ENCODE results near the gene SLC9A8. TPM values are rescaled to one million over a fixed set of nuclear protein-coding genes. Genes with fewer than 3 reads are reported as not detected.

SLC9A8 gene
- total RNA-seq, 2 experiments from 2014 or later, result 9.4 to 11.3 TPM

DNA sequence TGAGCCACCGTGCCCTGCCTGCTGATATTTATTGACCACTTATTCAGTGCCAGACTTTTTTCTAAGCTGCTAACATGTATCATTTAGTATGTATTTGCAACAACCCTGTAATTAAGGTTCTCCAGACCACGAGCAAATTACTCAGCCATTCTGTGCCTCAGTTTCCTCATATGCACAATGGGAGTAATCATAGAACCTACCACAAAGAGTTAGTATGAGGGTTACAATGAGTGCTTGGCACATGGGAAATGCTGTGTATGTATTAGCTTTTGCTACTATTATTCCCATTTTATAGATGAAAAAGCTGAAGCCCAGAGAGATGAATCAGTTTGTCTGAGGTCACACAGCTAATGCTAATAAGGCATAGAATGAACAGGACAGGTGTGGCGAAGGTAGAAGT, 20.0 kb upstream of the SLC9A8 start:
- POLR2A ChIA-PET, result no interaction called here
- no peak for TF ChIP-seq CTCF (IDR thresholded peaks at IDR 0.05)
- no peak overlapping the region for H3K4me3 Mint-ChIP-seq
- H3K36me3 Mint-ChIP-seq (ENCODE audit: low read depth), result no peaks in the 10 kb centered on the region
- no peaks in the 10 kb centered on the region for H3K9me3 Mint-ChIP-seq
- intact Hi-C loops (cut with micrococcal nuclease), result no loop called here
- no peak overlapping the region for H3K27ac Mint-ChIP-seq
- CTCF ChIA-PET, result no interaction called here
- H3K4me1 Mint-ChIP-seq (ENCODE audit: low read depth), result peaks cover 8% of the 10 kb centered on the region
- H3K27me3 Mint-ChIP-seq, result peaks cover 12% of the 10 kb centered on the region
- ATAC-seq (no peak), DNase-seq (no peak)

DNA sequence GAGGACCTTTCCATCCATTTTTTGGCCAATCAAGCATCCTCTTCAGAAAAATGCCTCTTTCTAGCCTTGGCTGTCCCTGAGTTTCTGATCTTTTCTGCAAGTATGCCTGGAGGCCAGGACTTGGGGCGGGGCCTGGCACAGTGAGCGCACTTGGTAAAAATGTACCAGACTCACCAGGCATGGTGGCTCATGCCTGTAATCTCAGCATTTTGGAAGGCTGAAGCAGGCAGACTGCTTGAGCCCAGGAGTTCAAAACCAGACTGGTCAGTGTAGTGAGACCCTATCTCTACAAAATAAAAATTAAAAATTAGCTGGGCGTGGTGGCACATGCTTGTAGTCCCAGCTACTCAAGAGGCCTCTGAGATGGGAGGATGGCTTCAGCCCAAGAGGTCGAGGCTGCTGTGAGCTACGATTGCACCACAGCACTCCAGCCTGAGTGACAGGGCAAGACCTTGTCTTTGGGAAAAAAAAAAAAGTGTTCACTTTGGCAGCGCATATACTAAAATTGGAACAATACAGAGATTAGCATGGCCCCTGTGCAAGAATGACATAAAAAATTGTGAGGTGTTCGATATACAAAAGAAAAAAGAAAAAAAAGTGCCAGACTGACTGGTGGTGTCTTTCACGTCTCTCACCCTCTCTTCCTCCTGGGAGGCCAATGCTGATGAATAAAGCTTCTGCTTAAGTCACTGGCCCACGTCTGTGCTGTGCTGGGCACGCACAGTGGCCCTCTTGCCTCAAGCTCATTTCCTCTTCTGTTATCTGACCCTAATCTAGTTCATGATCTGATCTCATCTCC, 18.1 kb upstream of the SLC9A8 start:
- ATAC-seq (peak; percentile 79), DNase-seq (no peak)
- no peaks in the 10 kb centered on the region for H3K36me3 Mint-ChIP-seq (ENCODE audit: low read depth)
- ChIA-PET CTCF (interaction anchor here (1.1 kb wide), 1 partner anchor 52 kb away, joined by 4 read pairs; no protein-coding TSS in a partner anchor), POLR2A (no interaction called here)
- H3K4me3 Mint-ChIP-seq, result no peak overlapping the region
- intact Hi-C loops (cut with micrococcal nuclease), result no loop called here
- peaks cover 9% of the 10 kb centered on the region for H3K4me1 Mint-ChIP-seq (ENCODE audit: low read depth)
- no peak for TF ChIP-seq CTCF (IDR thresholded peaks at IDR 0.05)
- H3K9me3 Mint-ChIP-seq, result no peaks in the 10 kb centered on the region
- H3K27ac Mint-ChIP-seq, result no peak overlapping the region
- H3K27me3 Mint-ChIP-seq, result peaks cover 15% of the 10 kb centered on the region

- POLR2A ChIA-PET, result no interaction called here
- Mint-ChIP-seq H3K27ac (no peak overlapping the region), H3K4me3 (no peak overlapping the region), H3K9me3 (no peaks in the 10 kb centered on the region), H3K36me3 (ENCODE audit: low read depth) (no peaks in the 10 kb centered on the region), H3K4me1 (ENCODE audit: low read depth) (peaks cover 10% of the 10 kb centered on the region), H3K27me3 (peaks cover 15% of the 10 kb centered on the region)
- CTCF ChIA-PET, result interaction anchor here (1.1 kb wide), 1 partner anchor 51 kb away, joined by 4 read pairs; no protein-coding TSS in a partner anchor
- intact Hi-C loops (cut with micrococcal nuclease), result no loop called here
- no peak for TF ChIP-seq CTCF (IDR thresholded peaks at IDR 0.05)
- DNase-seq, result no peak
- no peak for ATAC-seq
Observed at GRCh38 chr20:49795135-49795424, 17.5 kb upstream of the SLC9A8 start.

DNA sequence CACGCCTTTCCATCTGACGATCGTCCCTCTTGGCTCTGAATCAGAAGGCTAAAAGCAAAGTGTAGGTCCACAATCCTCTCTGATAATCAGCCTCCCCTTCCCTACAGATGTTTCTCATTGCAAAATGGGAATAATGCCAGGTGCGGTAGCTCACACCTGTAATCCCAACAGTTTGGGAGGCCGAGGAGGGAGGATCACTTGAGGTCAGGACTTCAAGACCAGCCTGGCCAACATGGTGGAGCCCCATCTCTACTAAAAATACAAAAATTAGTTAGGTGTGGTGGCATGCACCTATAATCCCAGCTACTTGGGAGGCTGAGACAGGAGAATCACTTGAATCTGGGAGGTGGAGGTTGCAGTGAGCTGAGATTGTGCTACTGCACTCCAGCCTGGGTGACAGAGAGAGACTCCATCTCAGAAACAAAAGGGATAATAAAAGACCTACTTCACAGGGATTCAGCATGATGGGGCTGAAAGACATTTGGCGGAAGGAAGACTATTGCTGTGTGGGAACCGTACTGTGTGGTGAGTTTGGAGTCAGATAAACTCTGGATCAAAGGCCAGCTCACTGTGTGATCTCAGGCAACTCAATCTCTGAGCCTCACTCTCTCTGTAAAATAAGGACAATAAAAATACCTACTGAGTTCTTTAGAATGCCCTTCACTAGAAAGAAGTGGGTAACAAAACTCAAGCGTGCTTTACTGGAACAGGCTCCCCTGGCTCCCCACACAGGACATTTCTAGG, 15.9 kb upstream of the SLC9A8 start:
- POLR2A ChIA-PET, result interaction anchor here (0.6 kb wide), 1 partner anchor 190 kb away, joined by 3 read pairs; no protein-coding TSS in a partner anchor
- H3K9me3 Mint-ChIP-seq, result no peaks in the 10 kb centered on the region
- no peaks in the 10 kb centered on the region for H3K36me3 Mint-ChIP-seq (ENCODE audit: low read depth)
- DNase-seq (no peak), ATAC-seq (no peak)
- intact Hi-C loops (cut with micrococcal nuclease), result no loop called here
- no peak overlapping the region for H3K27ac Mint-ChIP-seq
- H3K4me3 Mint-ChIP-seq, result no peak overlapping the region
- no peak for TF ChIP-seq CTCF (IDR thresholded peaks at IDR 0.05)
- H3K4me1 Mint-ChIP-seq (ENCODE audit: low read depth), result peaks cover 23% of the 10 kb centered on the region
- H3K27me3 Mint-ChIP-seq, result peaks cover 15% of the 10 kb centered on the region
- CTCF ChIA-PET, result no interaction called here

DNA sequence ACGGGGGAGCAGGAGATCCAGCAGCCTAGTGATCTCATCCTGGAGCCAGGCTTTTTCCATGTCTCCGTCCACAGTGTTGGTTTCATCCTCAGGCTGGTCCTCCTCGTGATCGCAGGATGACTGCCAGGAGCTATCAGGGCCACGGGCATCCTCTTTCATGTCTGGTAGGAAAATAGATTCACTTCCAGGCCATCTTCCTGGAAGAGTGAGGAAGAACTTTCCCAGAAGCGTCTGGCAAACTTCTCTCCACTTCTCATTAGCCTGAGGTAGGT, 15.3 kb upstream of the SLC9A8 start:
- H3K9me3 Mint-ChIP-seq, result no peaks in the 10 kb centered on the region
- intact Hi-C loops (cut with micrococcal nuclease), result no loop called here
- no peak for ATAC-seq
- no peaks in the 10 kb centered on the region for H3K36me3 Mint-ChIP-seq (ENCODE audit: low read depth)
- no peak overlapping the region for H3K4me3 Mint-ChIP-seq
- H3K4me1 Mint-ChIP-seq (ENCODE audit: low read depth), result peaks cover 27% of the 10 kb centered on the region
- POLR2A ChIA-PET, result interaction anchor here (0.6 kb wide), 1 partner anchor 190 kb away, joined by 3 read pairs; no protein-coding TSS in a partner anchor
- H3K27ac Mint-ChIP-seq, result no peak overlapping the region
- DNase-seq, result no peak
- peaks cover 13% of the 10 kb centered on the region for H3K27me3 Mint-ChIP-seq
- CTCF ChIA-PET, result no interaction called here
- no peak for TF ChIP-seq CTCF (IDR thresholded peaks at IDR 0.05)

Data from activated CD8-positive, alpha-beta T cell treated with anti-CD3 and anti-CD28 coated beads for 36 hours (primary cell).